ENCODE data around the gene NFATC2IP. TPM values are rescaled to one million over a fixed set of nuclear protein-coding genes. Genes with fewer than 3 reads are reported as not detected.

The NFATC2IP gene
- total RNA-seq, 1 experiment from 2014 or later = 63.5 TPM

- DNase-seq (ENCODE audit: low spot score) = no peak
- BruUV-seq (replicated peaks) = no TSS peak
- Histone ChIP-seq H3K4me1 (ENCODE audit: insufficient read depth, low read length, poor library complexity, severe bottlenecking) (no peaks in the 10 kb centered on the region), H3K36me3 (ENCODE audit: insufficient read depth, low read length, poor library complexity, severe bottlenecking) (no peaks in the 10 kb centered on the region), H3K27me3 (replicated peaks; ENCODE audit: insufficient read depth, low read depth, low read length, poor library complexity) (no peaks in the 10 kb centered on the region), H3K4me3 (ENCODE audit: low read depth, low read length, poor library complexity, severe bottlenecking) (no peak overlapping the region), H3K27ac (ENCODE audit: low read depth, low read length, poor library complexity, severe bottlenecking) (no peak overlapping the region), H3K9me3 (ENCODE audit: low read depth, low read length, poor library complexity, severe bottlenecking) (no peaks in the 10 kb centered on the region)
- TF ChIP-seq CTCF (conservative IDR thresholded peaks at IDR 0.05; ENCODE audit: low read depth, low read length) (no peak), EZH2 (IDR thresholded peaks at IDR 0.05; ENCODE audit: borderline replicate concordance, low read depth, low read length, poor library complexity, severe bottlenecking) (no peak)
- CTCF ChIA-PET = no interaction called here
- POLR2A ChIA-PET (ENCODE audit: low non-redundant PET) = no interaction called here
- intact Hi-C loops (cut with micrococcal nuclease; ENCODE audit: unreplicated experiment) = no loop called here
These were observed 45.4 kb upstream of the NFATC2IP start for GRCh38 chr16:28905229-28905754.

GRCh38 chr16:28905800-28906372 lies 44.9 kb upstream of the NFATC2IP start:
- H3K4me3 ChIP-seq (ENCODE audit: low read depth, low read length, poor library complexity, severe bottlenecking) = no peak overlapping the region
- no TSS peak for BruUV-seq (replicated peaks)
- no peaks in the 10 kb centered on the region for H3K9me3 ChIP-seq (ENCODE audit: low read depth, low read length, poor library complexity, severe bottlenecking)
- no peak for DNase-seq (ENCODE audit: low spot score)
- CTCF ChIA-PET = no interaction called here
- no peaks in the 10 kb centered on the region for H3K36me3 ChIP-seq (ENCODE audit: insufficient read depth, low read length, poor library complexity, severe bottlenecking)
- intact Hi-C loops (cut with micrococcal nuclease; ENCODE audit: unreplicated experiment) = no loop called here
- TF ChIP-seq EZH2 (IDR thresholded peaks at IDR 0.05; ENCODE audit: borderline replicate concordance, low read depth, low read length, poor library complexity, severe bottlenecking) (no peak), CTCF (conservative IDR thresholded peaks at IDR 0.05; ENCODE audit: low read depth, low read length) (no peak)
- no peaks in the 10 kb centered on the region for H3K4me1 ChIP-seq (ENCODE audit: insufficient read depth, low read length, poor library complexity, severe bottlenecking)
- H3K27ac ChIP-seq (ENCODE audit: low read depth, low read length, poor library complexity, severe bottlenecking) = no peak overlapping the region
- H3K27me3 ChIP-seq (replicated peaks; ENCODE audit: insufficient read depth, low read depth, low read length, poor library complexity) = no peaks in the 10 kb centered on the region
- POLR2A ChIA-PET (ENCODE audit: low non-redundant PET) = no interaction called here

GRCh38 chr16:28910086-28911031 lies 40.4 kb upstream of the NFATC2IP start:
- Histone ChIP-seq H3K4me3 (ENCODE audit: low read depth, low read length, poor library complexity, severe bottlenecking) (no peak overlapping the region), H3K36me3 (ENCODE audit: insufficient read depth, low read length, poor library complexity, severe bottlenecking) (no peaks in the 10 kb centered on the region), H3K27me3 (replicated peaks; ENCODE audit: insufficient read depth, low read depth, low read length, poor library complexity) (no peaks in the 10 kb centered on the region), H3K9me3 (ENCODE audit: low read depth, low read length, poor library complexity, severe bottlenecking) (no peaks in the 10 kb centered on the region), H3K4me1 (ENCODE audit: insufficient read depth, low read length, poor library complexity, severe bottlenecking) (no peaks in the 10 kb centered on the region), H3K27ac (ENCODE audit: low read depth, low read length, poor library complexity, severe bottlenecking) (no peak overlapping the region)
- no TSS peak for BruUV-seq (replicated peaks)
- ChIA-PET CTCF (no interaction called here), POLR2A (ENCODE audit: low non-redundant PET) (no interaction called here)
- intact Hi-C loops (cut with micrococcal nuclease; ENCODE audit: unreplicated experiment) = no loop called here
- no peak for DNase-seq (ENCODE audit: low spot score)
- no peak for TF ChIP-seq EZH2 (IDR thresholded peaks at IDR 0.05; ENCODE audit: borderline replicate concordance, low read depth, low read length, poor library complexity, severe bottlenecking)
- no peak for TF ChIP-seq CTCF (conservative IDR thresholded peaks at IDR 0.05; ENCODE audit: low read depth, low read length)

All from A673 (cell line).